Astrocyte of the cerebellum (primary cell): ENCODE data around the gene SDHD.

Experiments used
- DNase-seq: peaks from one replicate; pipeline ENCODE4 v3.0.0-alpha.2; 2011; ENCODE audit warnings: low read depth
- H3K4me3 ChIP-seq: 2 replicates; pipeline ENCODE4 v1.5.1; 2011; ENCODE audit warnings: mild to moderate bottlenecking, low read depth, low read length, moderate library complexity
- in situ Hi-C: cut with HindIII; loops from 2 replicates; pipeline ENCODE4 v1.10.0; 2017; ENCODE audit warnings: low sequenced_read_pairs
- TF ChIP-seq, protein P1 (sequence below): IDR thresholded peaks from 2 replicates; pipeline ENCODE4 v1.5.1; 2012; ENCODE audit warnings: low read length, low read depth, moderate library complexity, mild to moderate bottlenecking; ENCODE audit errors: missing control alignments

SDHD gene

GRCh38 chr11:112049777-112050176, 36.9 kb upstream of the SDHD start:
- DNase-seq, result no peak
- H3K4me3 ChIP-seq, result no peak overlapping the region
- in situ Hi-C loops, result no loop called here
- TF ChIP-seq, protein P1, sequence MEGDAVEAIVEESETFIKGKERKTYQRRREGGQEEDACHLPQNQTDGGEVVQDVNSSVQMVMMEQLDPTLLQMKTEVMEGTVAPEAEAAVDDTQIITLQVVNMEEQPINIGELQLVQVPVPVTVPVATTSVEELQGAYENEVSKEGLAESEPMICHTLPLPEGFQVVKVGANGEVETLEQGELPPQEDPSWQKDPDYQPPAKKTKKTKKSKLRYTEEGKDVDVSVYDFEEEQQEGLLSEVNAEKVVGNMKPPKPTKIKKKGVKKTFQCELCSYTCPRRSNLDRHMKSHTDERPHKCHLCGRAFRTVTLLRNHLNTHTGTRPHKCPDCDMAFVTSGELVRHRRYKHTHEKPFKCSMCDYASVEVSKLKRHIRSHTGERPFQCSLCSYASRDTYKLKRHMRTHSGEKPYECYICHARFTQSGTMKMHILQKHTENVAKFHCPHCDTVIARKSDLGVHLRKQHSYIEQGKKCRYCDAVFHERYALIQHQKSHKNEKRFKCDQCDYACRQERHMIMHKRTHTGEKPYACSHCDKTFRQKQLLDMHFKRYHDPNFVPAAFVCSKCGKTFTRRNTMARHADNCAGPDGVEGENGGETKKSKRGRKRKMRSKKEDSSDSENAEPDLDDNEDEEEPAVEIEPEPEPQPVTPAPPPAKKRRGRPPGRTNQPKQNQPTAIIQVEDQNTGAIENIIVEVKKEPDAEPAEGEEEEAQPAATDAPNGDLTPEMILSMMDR, result no peak

DNA sequence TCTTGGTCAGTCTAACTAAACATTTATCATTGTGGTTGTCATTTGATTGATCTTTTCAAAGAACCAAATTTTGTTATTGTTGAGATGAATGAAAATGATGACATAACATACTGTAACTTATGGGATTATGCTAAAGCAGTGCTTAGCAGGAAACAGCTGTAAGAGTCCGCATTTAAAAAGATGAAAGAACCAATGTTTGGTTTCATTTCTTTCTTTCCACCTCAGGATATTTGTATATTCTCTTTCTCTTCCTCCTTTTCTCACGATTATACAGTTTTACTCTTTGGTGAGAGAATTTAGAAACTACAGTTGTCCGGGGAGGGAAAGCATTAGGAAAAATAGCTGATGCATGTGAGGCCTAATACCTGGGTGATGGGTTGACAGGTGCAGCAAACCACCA, 36.0 kb upstream of the SDHD start:
- TF ChIP-seq, protein P1, result no peak
- no peak for DNase-seq
- no peak overlapping the region for H3K4me3 ChIP-seq
- in situ Hi-C loops, result no loop called here

- DNase-seq, result no peak
- TF ChIP-seq, protein P1, result no peak
- in situ Hi-C loops, result no loop called here
- H3K4me3 ChIP-seq, result no peak overlapping the region
These were observed 34.9 kb upstream of the SDHD start for GRCh38 chr11:112051768-112052167.

DNA sequence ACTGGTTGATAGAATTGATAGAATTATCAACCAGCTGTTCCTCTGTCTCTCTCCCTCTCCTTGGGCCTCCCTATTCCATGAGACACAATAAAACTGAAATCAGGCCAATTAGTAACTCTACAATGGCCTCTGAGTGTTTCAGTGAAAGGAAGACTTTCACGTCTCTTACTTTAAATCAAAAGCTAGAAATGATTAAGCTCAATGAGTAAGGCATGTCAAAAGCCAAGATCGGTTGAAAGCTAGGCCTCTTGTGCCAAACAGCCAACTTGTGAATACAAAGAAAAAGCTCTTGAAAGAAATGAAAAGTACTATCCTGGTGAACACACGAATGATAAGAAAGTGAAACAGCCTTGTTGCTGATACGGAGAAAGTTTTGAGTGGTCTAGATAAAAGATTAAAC, 29.5 kb upstream of the SDHD start:
- in situ Hi-C loops, result loop anchor here (5.0 kb wide), 1 partner anchor 35 kb away; no protein-coding TSS in a partner anchor
- H3K4me3 ChIP-seq, result no peak overlapping the region
- TF ChIP-seq, protein P1, result no peak
- no peak for DNase-seq

GRCh38 chr11:112058103-112058502, 28.6 kb upstream of the SDHD start:
- DNase-seq, result no peak
- TF ChIP-seq, protein P1, result no peak
- in situ Hi-C loops, result loop anchor here (5.0 kb wide), 1 partner anchor 36 kb away; no protein-coding TSS in a partner anchor
- H3K4me3 ChIP-seq, result no peak overlapping the region

DNA sequence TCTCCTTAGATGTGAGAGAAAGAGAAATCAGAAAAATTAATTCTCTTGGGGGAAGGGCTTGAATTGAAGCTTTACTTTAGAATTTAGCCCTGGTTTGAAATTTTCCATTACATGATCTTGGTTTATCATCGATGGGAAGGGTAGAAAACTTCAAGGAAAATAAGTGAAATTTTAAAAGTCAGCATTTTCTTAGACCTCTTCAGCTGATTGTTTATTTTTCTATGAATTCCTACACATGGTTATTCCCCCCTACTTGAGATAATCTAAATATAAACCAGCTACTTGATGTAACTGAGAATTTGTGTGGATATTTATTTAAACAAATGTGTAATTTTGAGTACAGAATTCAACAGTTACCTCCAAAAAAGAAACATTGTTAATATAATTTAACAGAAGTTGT, 23.8 kb upstream of the SDHD start:
- TF ChIP-seq, protein P1, result no peak
- in situ Hi-C loops, result no loop called here

More for the DNA sequence above, 23.8 kb upstream of the SDHD start:
- no peak overlapping the region for H3K4me3 ChIP-seq
- no peak for DNase-seq
